Measurements from ENCODE around the gene NOP16.
A peak's percentile ranks its signal among the peaks of the same experiment; 100 is the strongest.

NOP16 gene

GRCh38 chr5:176387384-176387925 is 943 bp downstream of the NOP16 start:
- DNase-seq (ENCODE audit: low read depth in 1 of 2, low spot score in 1 of 2): no peak

- DNase-seq (ENCODE audit: low read depth in 1 of 2, low spot score in 1 of 2): no peak
These were observed 1.9 kb downstream of the NOP16 start for GRCh38 chr5:176386491-176386890.

DNA sequence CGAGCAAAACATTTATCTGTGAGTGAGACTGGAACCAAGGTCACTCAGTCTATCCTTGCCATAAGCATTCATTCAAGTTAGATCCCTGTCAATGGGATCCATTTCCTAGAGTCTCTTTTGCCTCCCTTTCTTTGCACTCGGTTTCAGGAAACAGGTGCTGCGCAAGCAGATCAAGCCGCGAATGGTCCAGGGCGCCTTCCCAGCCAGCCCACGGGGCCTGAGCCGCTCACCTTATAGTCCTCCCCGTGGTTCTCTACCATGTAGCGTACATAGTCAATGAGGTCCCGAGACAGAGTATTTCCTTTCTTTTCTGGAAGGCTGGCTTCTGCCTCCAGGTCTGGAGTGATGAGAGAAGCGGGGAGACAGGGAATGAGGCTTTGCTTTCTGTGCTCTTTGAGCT is 3.4 kb downstream of the NOP16 start:
- no peak for DNase-seq (ENCODE audit: low read depth in 1 of 2, low spot score in 1 of 2)

GRCh38 chr5:176384366-176384930 is 4.0 kb downstream of the NOP16 start:
- no peak for DNase-seq (ENCODE audit: low read depth in 1 of 2, low spot score in 1 of 2)

DNA sequence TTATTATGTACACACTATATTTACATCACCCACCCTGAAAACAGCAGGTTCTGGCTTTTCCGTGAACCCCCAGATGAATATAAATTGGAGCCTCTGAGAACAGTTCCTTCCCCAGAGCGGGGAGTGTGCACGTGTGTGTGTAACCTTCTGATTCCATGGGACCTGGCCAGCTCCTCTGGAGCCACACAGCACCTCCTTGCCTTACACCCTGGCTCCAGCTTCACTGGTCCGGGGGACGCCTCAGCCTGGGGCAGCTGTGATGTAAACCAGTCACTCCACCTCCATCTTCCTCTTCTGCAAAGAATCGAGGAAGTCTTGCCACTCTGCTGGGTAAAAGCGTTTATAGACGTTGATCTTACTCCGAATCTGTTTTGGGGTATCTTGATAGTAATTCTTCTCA is 4.4 kb downstream of the NOP16 start:
- no peak for DNase-seq (ENCODE audit: low read depth in 1 of 2, low spot score in 1 of 2)

DNA sequence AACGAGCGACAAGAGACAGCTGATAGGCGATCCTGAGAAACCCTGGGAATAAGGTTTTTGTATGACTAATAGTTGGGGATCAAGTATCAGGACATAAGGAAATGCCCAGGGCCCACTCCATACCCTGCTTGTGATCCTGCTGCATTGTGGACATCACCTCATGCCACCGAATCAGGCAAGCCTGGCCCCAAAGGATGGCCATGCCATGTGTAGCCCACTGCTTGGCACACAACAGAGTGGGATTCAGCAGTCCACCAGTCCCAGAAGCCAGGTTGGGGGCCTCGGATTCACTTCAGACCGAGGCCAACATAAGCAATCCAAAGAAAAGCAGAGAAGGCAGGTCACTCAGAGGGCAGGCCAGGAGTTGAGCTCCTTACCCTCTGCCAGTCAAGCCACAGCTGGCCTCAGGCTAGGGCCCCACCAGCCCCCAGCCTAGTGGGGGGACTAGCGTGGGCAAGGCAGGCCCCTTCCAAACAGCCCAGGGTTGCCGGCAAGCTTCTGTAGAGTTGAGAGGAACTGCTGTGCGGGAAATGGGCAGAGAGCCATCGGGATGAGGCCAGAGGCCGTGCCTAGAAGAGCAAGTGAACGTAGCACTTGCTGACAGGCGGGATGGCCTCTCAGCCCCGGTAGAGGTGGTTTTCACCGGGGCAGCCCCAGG is 5.0 kb downstream of the NOP16 start:
- DNase-seq (ENCODE audit: low read depth in 1 of 2, low spot score in 1 of 2): no peak

GRCh38 chr5:176382721-176383120 is 5.7 kb downstream of the NOP16 start:
- no peak for DNase-seq (ENCODE audit: low read depth in 1 of 2, low spot score in 1 of 2)

- DNase-seq (ENCODE audit: low read depth in 1 of 2, low spot score in 1 of 2): no peak
These were observed 6.4 kb downstream of the NOP16 start for GRCh38 chr5:176381979-176382378.

DNA sequence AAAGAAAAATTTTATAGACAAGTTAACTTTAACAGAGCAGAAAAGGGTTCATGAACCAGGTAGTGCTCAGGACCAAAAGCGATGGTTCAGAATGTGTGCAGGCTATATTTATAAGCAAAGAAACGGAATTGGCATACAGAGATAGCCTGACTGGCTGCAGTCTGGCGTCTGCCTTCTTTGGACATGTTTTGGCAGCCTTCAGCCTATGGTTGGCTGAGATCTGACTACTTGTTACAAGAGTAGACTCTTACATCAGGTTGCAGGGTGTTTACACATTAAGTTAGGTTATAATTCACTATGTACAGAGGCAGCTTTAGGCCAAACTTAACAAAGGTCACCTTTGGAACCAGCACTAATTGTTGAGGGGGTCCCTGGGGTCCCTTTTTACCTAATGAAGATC is 7.0 kb downstream of the NOP16 start:
- no peak for DNase-seq (ENCODE audit: low read depth in 1 of 2, low spot score in 1 of 2)

DNA sequence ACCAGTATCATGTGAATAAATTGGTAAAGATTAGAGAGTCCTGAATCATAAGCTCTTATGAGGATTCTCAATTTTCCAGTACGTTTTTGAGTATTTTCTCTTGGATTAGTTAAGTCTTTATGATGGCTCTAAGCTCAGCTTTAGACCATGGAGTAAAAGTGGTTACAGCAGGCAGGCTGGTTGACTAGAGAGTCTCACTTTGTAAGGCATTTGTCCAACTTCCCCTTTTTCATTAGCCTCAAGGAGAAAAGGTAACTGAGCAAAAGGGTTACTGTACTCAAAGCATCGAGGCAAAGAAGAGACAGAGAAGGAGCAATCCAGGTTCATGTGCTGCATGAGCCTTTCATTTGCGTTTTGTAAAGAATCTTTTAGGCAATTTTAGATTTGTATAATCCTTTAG is 8.5 kb downstream of the NOP16 start:
- DNase-seq (ENCODE audit: low read depth in 1 of 2, low spot score in 1 of 2): no peak

DNA sequence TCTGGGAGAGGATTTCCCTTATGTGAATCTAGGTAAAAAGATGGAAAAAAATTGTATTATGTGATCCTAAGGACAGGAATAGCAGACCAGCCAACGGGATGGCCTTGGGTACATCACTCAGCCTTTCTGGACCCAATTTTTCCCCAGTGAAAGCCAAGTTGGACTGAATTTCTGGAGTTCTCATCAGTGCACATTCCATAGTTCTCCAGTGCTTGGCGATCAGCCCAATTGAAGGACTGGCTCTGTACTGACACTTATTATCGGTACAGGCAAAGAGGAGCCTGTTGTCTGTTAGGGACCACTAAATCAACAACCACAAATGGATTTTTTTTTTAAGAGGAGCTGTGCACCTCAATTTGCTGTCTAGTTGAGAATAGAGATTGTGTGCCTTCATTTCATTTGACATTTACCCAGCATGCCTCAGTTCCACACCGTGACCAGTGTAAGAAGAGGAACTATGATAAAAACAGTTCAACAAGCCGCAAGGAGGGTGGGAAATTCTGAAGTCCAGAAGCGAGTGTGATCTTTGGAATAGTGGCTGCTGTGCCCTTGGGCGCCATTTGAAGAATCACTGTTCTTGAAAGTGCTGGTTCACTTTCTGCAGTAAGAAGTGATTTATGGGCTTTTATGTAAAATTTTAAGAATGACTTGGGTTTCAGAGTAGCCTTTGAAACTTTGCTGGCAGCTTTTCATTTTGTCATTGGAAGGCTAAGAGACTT is 15.1 kb downstream of the NOP16 start:
- DNase-seq (ENCODE audit: low read depth in 1 of 2, low spot score in 1 of 2): no peak

- no peak for DNase-seq (ENCODE audit: low read depth in 1 of 2, low spot score in 1 of 2)
These were observed 16.5 kb downstream of the NOP16 start for GRCh38 chr5:176371621-176372539.

- no peak for DNase-seq (ENCODE audit: low read depth in 1 of 2, low spot score in 1 of 2)
These were observed 18.3 kb downstream of the NOP16 start for GRCh38 chr5:176369934-176370711.

GRCh38 chr5:176368726-176369125 is 19.7 kb downstream of the NOP16 start:
- no peak for DNase-seq (ENCODE audit: low read depth in 1 of 2, low spot score in 1 of 2)

GRCh38 chr5:176366232-176366894 is 22.0 kb downstream of the NOP16 start:
- no peak for DNase-seq (ENCODE audit: low read depth in 1 of 2, low spot score in 1 of 2)

DNA sequence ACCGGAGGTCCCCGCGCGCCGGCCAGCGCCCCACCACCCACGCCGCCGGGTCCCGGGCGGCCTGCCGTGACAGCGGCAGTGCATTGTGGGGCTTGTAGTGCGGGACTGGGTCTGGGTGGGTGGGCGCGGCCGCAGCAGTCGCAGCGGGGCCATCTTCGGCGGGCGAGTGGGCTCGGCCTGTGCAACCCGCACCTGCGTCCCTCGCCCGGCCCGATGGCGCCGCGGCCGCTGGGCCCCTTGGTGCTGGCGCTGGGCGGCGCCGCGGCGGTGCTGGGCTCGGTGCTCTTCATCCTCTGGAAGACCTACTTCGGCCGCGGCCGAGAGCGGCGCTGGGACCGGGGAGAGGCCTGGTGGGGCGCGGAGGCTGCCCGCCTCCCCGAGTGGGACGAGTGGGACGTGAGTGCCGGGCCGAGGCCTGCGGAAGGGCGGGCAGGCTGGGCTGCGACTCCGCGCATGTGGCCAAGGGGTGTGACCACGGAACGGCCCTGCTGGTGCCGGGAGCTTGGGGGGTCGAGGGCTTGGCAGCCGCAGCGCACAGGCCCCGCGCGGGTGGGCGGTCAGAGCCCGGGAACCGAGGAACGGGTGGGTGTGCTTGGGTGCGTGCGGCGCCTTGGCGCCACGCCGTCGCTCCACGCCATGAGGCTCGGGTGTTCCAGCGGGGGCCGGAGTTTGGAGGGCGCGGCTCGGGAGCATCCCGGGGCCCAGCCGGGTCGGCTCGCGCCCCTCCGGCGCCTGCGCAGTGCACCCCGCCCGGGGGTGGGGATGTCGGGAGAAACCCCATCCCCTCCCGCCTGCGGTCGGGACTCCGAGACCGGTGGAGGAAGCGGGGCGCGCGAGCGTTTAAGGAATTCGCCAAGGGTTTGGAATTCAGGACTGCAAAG is 22.8 kb downstream of the NOP16 start, which contains the start of gene ARL10:
Gene ARL10 (plus strand): TSS at position 137 of the 881 bp plus-strand sequence. CDS start 77 bp downstream, at position 214.
- DNase-seq (ENCODE audit: low read depth in 1 of 2, low spot score in 1 of 2): peak in 1 of 2 donors; percentile 49

DNA sequence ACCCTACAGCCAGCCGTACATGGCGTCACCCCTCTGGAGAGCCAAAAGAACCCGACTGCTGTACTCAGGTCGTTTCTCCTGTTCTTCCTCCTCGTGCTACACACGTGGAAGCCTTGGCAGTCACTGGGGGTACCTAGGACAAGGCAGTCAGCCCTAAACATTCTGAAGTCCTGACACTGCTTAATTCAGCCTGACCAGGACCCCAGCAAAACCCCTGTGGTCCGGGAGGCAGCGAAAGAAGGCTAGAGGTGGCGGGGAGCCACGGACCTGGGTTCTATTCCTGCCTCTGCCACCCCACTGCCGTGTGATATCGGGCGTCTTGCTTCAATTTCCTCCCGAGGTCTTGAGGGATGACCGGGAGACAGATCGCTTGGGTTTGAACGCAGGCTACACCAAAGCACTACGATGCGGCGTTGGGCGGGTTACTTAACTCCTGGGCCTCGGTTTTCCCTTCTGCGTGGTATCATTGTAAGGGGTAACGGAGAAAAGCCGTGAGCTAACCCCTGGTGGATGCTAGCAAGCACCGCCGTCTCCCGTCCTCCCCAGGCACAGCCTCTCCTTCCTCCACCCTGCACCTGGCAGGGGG is 23.5 kb downstream of the NOP16 start:
- no peak for DNase-seq (ENCODE audit: low read depth in 1 of 2, low spot score in 1 of 2)

GRCh38 chr5:176362233-176362490 is 26.2 kb downstream of the NOP16 start:
- no peak for DNase-seq (ENCODE audit: low read depth in 1 of 2, low spot score in 1 of 2)
